Neural cell (in vitro differentiated cells): ENCODE measurements around the gene PHAX. TPM values are rescaled to one million over a fixed set of nuclear protein-coding genes. Genes with fewer than 3 reads are reported as not detected.

Source experiments
- H2AFZ ChIP-seq: fragments of 200-600, 300-800 bp; sonication (generic), shearing (Covaris generic); 2 replicates; pipeline ENCODE4 v1.6.0; 2014; ENCODE audit warnings: low read depth, mild to moderate bottlenecking, antibody characterized with exemption, low read length, moderate library complexity
- H3F3A ChIP-seq: fragments of 200-600 bp; shearing (Covaris generic); 2 replicates; pipeline ENCODE4 v1.6.1; 2016; ENCODE audit warnings: mild to moderate bottlenecking, moderate library complexity, mixed read lengths, antibody characterized with exemption, low read length; ENCODE audit not compliant: insufficient read depth, poor library complexity, severe bottlenecking
- H3K27ac ChIP-seq: fragments of 200-600, 300-800 bp; sonication (generic), shearing (Covaris generic); 2 replicates; pipeline ENCODE4 v1.5.1; 2014; ENCODE audit warnings: mild to moderate bottlenecking, low read length, moderate library complexity
- H3K27me3 ChIP-seq: fragments of 300-800, 200-600 bp; sonication (generic), shearing (Covaris generic); 2 replicates; pipeline ENCODE4 v1.6.0; 2014; ENCODE audit warnings: mild to moderate bottlenecking, low read depth, low read length, moderate library complexity; ENCODE audit not compliant: insufficient read depth
- H3K36me3 ChIP-seq: fragments of 300-800, 200-600 bp; sonication (generic), shearing (Covaris generic); 2 replicates; pipeline ENCODE4 v1.5.1; 2014; ENCODE audit warnings: mild to moderate bottlenecking, antibody characterized with exemption, low read length, moderate library complexity; ENCODE audit not compliant: insufficient read depth
- H3K4me2 ChIP-seq: fragments of 300-800, 200-600 bp; sonication (generic), shearing (Covaris generic); 2 replicates; pipeline ENCODE4 v1.6.0; 2014; ENCODE audit warnings: mild to moderate bottlenecking, low read length
- H3K4me3 ChIP-seq: fragments of 300-800, 200-600 bp; sonication (generic), shearing (Covaris generic); 2 replicates; pipeline ENCODE4 v1.5.1; 2014; ENCODE audit warnings: mild to moderate bottlenecking, low read length, moderate library complexity
- H3K79me2 ChIP-seq: fragments of 200-600 bp; shearing (Covaris generic); replicated peaks from 2 replicates; pipeline ENCODE4 v1.6.0; 2014; ENCODE audit warnings: mild to moderate bottlenecking, low read length, moderate library complexity; ENCODE audit not compliant: insufficient read depth
- H3K9ac ChIP-seq: fragments of 300-800, 200-600 bp; sonication (generic), shearing (Covaris generic); 2 replicates; pipeline ENCODE4 v1.6.1; 2016; ENCODE audit warnings: mild to moderate bottlenecking, low read length, mixed read lengths
- H3K9me2 ChIP-seq: fragments of 200-600 bp; shearing (Covaris generic); 2 replicates; pipeline ENCODE4 v1.6.1; 2016; ENCODE audit warnings: mild to moderate bottlenecking, low read length, mixed read lengths; ENCODE audit not compliant: insufficient read depth
- H3K9me3 ChIP-seq: fragments of 200-600, 300-800 bp; sonication (generic), shearing (Covaris generic); 2 replicates; pipeline ENCODE4 v1.6.1; 2016; ENCODE audit warnings: mild to moderate bottlenecking, mixed run types, low read length, moderate library complexity, mixed read lengths
- H4K20me1 ChIP-seq: fragments of 200-600 bp; shearing (Covaris generic); 2 replicates; pipeline ENCODE4 v1.6.1; 2016; ENCODE audit warnings: mild to moderate bottlenecking, mixed run types; ENCODE audit not compliant: insufficient read depth
- EP300 ChIP-seq: fragments of 450-650 bp; conservative IDR thresholded peaks from 2 replicates; pipeline ENCODE4 v1.6.1; 2014; ENCODE audit warnings: antibody characterized with exemption, mild to moderate bottlenecking, moderate library complexity; ENCODE audit not compliant: poor library complexity, severe bottlenecking
- EZH2 ChIP-seq: fragments of 200-600, 300-800 bp; shearing (Covaris generic), sonication (generic); IDR thresholded peaks from 2 replicates; pipeline ENCODE4 v1.6.1; 2014; ENCODE audit warnings: antibody characterized with exemption, low read length, borderline replicate concordance, mild to moderate bottlenecking; ENCODE audit not compliant: insufficient read depth, poor library complexity, severe bottlenecking
- MXI1 ChIP-seq: fragments of 450-650 bp; conservative IDR thresholded peaks from 2 replicates; pipeline ENCODE4 v1.6.1; 2014; ENCODE audit warnings: antibody characterized with exemption, mild to moderate bottlenecking; ENCODE audit not compliant: poor library complexity, severe bottlenecking
- POLR2AphosphoS5 ChIP-seq: IDR thresholded peaks from 2 replicates; pipeline ENCODE4 v1.6.1; 2012
- RAD21 ChIP-seq: fragments of 450-650 bp; conservative IDR thresholded peaks from 2 replicates; pipeline ENCODE4 v1.6.1; 2014; ENCODE audit warnings: antibody characterized with exemption, mild to moderate bottlenecking, moderate library complexity
- SMC3 ChIP-seq: fragments of 450-650 bp; conservative IDR thresholded peaks from 2 replicates; pipeline ENCODE4 v1.6.1; 2014; ENCODE audit warnings: antibody characterized with exemption, mild to moderate bottlenecking, moderate library complexity; ENCODE audit not compliant: poor library complexity
- TAF1 ChIP-seq: IDR thresholded peaks from 2 replicates; pipeline ENCODE4 v1.6.1; 2012; ENCODE audit warnings: low read depth
- polyA plus RNA-seq: library from polyadenylated mRNA; depleted of rRNA; stranded (reverse); fragments of >200 nt; gene quantifications from 2 replicates; pipeline ENCODE4 v1.2.3, GENCODE V29; 2014
- TF ChIP-seq, protein P1 (sequence below): fragments of 450-650 bp; IDR thresholded peaks from 2 replicates; pipeline ENCODE4 v1.5.1; 2014; ENCODE audit warnings: antibody characterized with exemption, mild to moderate bottlenecking, moderate library complexity; ENCODE audit not compliant: poor library complexity, severe bottlenecking
- TF ChIP-seq, protein P2 (sequence below): IDR thresholded peaks from 2 replicates; pipeline ENCODE4 v1.6.1; 2012; ENCODE audit warnings: borderline replicate concordance

PHAX gene
- polyA plus RNA-seq, 1 donor from 2014 or later = 42.3 TPM

DNA sequence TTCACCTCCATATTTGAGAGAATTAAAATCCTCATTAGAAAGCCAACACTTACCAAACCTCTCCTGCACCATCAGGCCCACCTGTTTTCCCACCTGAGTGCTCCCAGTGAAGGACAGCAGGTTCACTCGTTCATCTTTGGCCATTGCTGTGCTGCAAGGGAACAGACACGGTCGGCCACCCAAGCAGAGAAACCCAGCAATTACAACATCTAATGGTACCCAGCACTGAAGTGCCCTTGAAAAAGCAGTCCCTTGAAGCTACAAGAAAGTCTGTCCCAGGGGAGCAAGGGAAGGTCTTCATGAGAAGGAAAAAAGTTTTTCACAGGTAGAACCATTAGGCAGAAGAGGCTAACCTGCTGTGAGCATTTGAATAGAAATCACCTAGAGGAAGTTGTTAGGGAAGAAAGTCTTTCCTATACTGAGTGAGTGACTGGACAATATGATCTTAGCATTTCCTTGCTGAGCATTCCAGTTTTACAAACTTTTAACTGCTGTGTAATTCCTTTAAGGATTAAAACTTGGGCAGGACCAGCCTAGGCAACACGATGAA lies 32.5 kb upstream of the PHAX start:
- no peaks in the 10 kb centered on the region for H3K9me2 ChIP-seq
- no peaks in the 10 kb centered on the region for H3K79me2 ChIP-seq
- no peak overlapping the region for H3K27ac ChIP-seq
- H4K20me1 ChIP-seq = no peaks in the 10 kb centered on the region
- no peaks in the 10 kb centered on the region for H3K36me3 ChIP-seq
- no peak overlapping the region for H3K9ac ChIP-seq
- no peak for TF ChIP-seq TAF1
- TF ChIP-seq MXI1 = no peak
- TF ChIP-seq, protein P1, sequence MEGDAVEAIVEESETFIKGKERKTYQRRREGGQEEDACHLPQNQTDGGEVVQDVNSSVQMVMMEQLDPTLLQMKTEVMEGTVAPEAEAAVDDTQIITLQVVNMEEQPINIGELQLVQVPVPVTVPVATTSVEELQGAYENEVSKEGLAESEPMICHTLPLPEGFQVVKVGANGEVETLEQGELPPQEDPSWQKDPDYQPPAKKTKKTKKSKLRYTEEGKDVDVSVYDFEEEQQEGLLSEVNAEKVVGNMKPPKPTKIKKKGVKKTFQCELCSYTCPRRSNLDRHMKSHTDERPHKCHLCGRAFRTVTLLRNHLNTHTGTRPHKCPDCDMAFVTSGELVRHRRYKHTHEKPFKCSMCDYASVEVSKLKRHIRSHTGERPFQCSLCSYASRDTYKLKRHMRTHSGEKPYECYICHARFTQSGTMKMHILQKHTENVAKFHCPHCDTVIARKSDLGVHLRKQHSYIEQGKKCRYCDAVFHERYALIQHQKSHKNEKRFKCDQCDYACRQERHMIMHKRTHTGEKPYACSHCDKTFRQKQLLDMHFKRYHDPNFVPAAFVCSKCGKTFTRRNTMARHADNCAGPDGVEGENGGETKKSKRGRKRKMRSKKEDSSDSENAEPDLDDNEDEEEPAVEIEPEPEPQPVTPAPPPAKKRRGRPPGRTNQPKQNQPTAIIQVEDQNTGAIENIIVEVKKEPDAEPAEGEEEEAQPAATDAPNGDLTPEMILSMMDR = no peak
- no peak for TF ChIP-seq EP300
- TF ChIP-seq EZH2 = no peak
- TF ChIP-seq RAD21 = no peak
- TF ChIP-seq, protein P2, sequence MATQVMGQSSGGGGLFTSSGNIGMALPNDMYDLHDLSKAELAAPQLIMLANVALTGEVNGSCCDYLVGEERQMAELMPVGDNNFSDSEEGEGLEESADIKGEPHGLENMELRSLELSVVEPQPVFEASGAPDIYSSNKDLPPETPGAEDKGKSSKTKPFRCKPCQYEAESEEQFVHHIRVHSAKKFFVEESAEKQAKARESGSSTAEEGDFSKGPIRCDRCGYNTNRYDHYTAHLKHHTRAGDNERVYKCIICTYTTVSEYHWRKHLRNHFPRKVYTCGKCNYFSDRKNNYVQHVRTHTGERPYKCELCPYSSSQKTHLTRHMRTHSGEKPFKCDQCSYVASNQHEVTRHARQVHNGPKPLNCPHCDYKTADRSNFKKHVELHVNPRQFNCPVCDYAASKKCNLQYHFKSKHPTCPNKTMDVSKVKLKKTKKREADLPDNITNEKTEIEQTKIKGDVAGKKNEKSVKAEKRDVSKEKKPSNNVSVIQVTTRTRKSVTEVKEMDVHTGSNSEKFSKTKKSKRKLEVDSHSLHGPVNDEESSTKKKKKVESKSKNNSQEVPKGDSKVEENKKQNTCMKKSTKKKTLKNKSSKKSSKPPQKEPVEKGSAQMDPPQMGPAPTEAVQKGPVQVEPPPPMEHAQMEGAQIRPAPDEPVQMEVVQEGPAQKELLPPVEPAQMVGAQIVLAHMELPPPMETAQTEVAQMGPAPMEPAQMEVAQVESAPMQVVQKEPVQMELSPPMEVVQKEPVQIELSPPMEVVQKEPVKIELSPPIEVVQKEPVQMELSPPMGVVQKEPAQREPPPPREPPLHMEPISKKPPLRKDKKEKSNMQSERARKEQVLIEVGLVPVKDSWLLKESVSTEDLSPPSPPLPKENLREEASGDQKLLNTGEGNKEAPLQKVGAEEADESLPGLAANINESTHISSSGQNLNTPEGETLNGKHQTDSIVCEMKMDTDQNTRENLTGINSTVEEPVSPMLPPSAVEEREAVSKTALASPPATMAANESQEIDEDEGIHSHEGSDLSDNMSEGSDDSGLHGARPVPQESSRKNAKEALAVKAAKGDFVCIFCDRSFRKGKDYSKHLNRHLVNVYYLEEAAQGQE = no peak
- TF ChIP-seq SMC3 = no peak
- TF ChIP-seq POLR2AphosphoS5 = no peak
- no peaks in the 10 kb centered on the region for H3K9me3 ChIP-seq
- H3K4me2 ChIP-seq = no peak overlapping the region
- H3K27me3 ChIP-seq = no peaks in the 10 kb centered on the region
- no peak overlapping the region for H2AFZ ChIP-seq
- H3K4me3 ChIP-seq = no peak overlapping the region
- no peaks in the 10 kb centered on the region for H3F3A ChIP-seq

DNA sequence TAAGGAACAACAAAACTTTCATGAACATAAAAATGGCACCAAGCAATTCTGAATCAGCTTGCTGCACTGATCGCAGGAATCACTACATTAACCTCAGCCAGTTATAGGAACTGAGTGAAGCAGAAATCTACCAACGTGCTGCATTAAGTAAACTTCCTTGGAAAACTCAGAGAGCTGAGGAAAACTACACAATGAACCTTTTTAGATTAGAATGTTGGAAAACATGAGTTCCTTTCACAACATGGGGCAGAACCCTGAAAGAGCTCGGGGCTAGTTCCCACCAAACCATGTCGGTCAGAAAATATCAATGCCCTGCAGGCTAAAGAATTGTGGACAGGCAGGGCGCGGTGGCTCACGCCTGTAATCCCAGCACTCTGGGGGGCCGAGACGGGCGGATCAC lies 25.1 kb upstream of the PHAX start:
- Histone ChIP-seq H3K4me2 (no peak overlapping the region), H3K27me3 (no peaks in the 10 kb centered on the region)

More for the DNA sequence above, 25.1 kb upstream of the PHAX start:
- Histone ChIP-seq H4K20me1 (no peaks in the 10 kb centered on the region), H3F3A (no peaks in the 10 kb centered on the region), H3K9ac (no peak overlapping the region), H3K79me2 (no peaks in the 10 kb centered on the region), H3K4me3 (no peak overlapping the region), H3K9me3 (no peaks in the 10 kb centered on the region), H3K36me3 (no peaks in the 10 kb centered on the region), H2AFZ (no peak overlapping the region), H3K9me2 (no peaks in the 10 kb centered on the region), H3K27ac (no peak overlapping the region)
- no peak for TF ChIP-seq TAF1
- no peak for TF ChIP-seq POLR2AphosphoS5
- no peak for TF ChIP-seq EP300
- TF ChIP-seq, protein P1 = no peak
- TF ChIP-seq, protein P2 = no peak
- no peak for TF ChIP-seq RAD21
- TF ChIP-seq SMC3 = no peak
- no peak for TF ChIP-seq MXI1
- no peak for TF ChIP-seq EZH2
